ENCODE results near the gene ING4. TPM values are rescaled to one million over a fixed set of nuclear protein-coding genes. Genes with fewer than 3 reads are reported as not detected.

Gene ING4
- total and polyA plus RNA-seq, 2 of the 13 experiments (the other 11 are each of a cell fraction or from before 2014, with no cell fraction given) = 14.4 to 32.4 TPM

GRCh38 chr12:6639151-6639801 is 23.6 kb downstream of the ING4 start:
- ATAC-seq (no peak), FAIRE-seq (no peak), DNase-seq (ENCODE audit: low spot score) (no peak)
- Histone ChIP-seq H3K4me3 (replicated peaks in 1 of 3; ENCODE audit: insufficient read depth in 1 of 3, low read depth in 2 of 3, low read length in 3 of 3) (no peak overlapping the region), H4K20me1 (ENCODE audit: insufficient read depth, low read length) (no peaks in the 10 kb centered on the region), H3K9me3 (ENCODE audit: low read length) (no peaks in the 10 kb centered on the region), H3K79me2 (ENCODE audit: insufficient read depth, low read length) (no peaks in the 10 kb centered on the region), H3K4me2 (ENCODE audit: low read depth, low read length) (peak overlapping the region; percentile 1; the same call in 1 of the 2 replicates), H2AFZ (ENCODE audit: low read length) (no peak overlapping the region), H3K27me3 (ENCODE audit: control insufficient read depth in 1 of 2, insufficient read depth in 2 of 2, low read length in 2 of 2) (peaks cover 8 to 37% of the 10 kb centered on the region in 2 experiments), H3K9ac (ENCODE audit: insufficient read depth, low read depth, low read length) (no peak overlapping the region), H3K4me1 (ENCODE audit: insufficient read depth, low read length) (peaks cover 36% of the 10 kb centered on the region), H3K27ac (ENCODE audit: extremely low read length, insufficient read depth, low read length) (no peak overlapping the region), H3K36me3 (replicated peaks in 1 of 2; ENCODE audit: control insufficient read depth in 1 of 2, insufficient read depth in 2 of 2, low read length in 2 of 2) (no peaks in the 10 kb centered on the region)
- intact Hi-C loops (cut with micrococcal nuclease; ENCODE audit: unreplicated experiment) = no loop called here
- no TSS peak for BruUV-seq (replicated peaks)
- in situ Hi-C loops (cut with HindIII; ENCODE audit: extremely low pct_ligation_motif_present, low pct_unique_long_range_greater_than_20kb) = no loop called here
- ChIA-PET CTCF (ENCODE audit: low intra/inter-chr PET ratio, low total read pairs) (no interaction called here), POLR2A (no interaction called here)
- TF ChIP-seq RFX5 (IDR thresholded peaks at IDR 0.05; ENCODE audit: low read depth, low read length) (peak; percentile 87), FOXP1 (IDR thresholded peaks at IDR 0.05) (no peak), FOXP1 (CRISPR knock-in tag; IDR thresholded peaks at IDR 0.05) (no peak)
- WGBS (ENCODE audit: low lambda C conversion rate) = 8% methylated on average over 9 of the region's 11 CpGs

- CTCF ChIA-PET (ENCODE audit: low intra/inter-chr PET ratio, low total read pairs) = no interaction called here
- ATAC-seq (no peak), DNase-seq (ENCODE audit: low spot score) (no peak), FAIRE-seq (no peak)
- no peak overlapping the region for H3K9ac ChIP-seq (ENCODE audit: insufficient read depth, low read depth, low read length)
- in situ Hi-C loops (cut with HindIII; ENCODE audit: extremely low pct_ligation_motif_present, low pct_unique_long_range_greater_than_20kb) = no loop called here
- H4K20me1 ChIP-seq (ENCODE audit: insufficient read depth, low read length) = no peaks in the 10 kb centered on the region
- no peaks in the 10 kb centered on the region for H3K79me2 ChIP-seq (ENCODE audit: insufficient read depth, low read length)
- WGBS (ENCODE audit: low lambda C conversion rate) = 45% methylated on average over 8 of the region's 9 CpGs
- intact Hi-C loops (cut with micrococcal nuclease; ENCODE audit: unreplicated experiment) = no loop called here
- no TSS peak for BruUV-seq (replicated peaks)
- H3K4me3 ChIP-seq (replicated peaks in 1 of 3; ENCODE audit: insufficient read depth in 1 of 3, low read depth in 2 of 3, low read length in 3 of 3) = no peak overlapping the region
- H3K4me1 ChIP-seq (ENCODE audit: insufficient read depth, low read length) = peaks cover 29% of the 10 kb centered on the region
- POLR2A ChIA-PET = no interaction called here
- peaks cover 8 to 37% of the 10 kb centered on the region in 2 experiments for H3K27me3 ChIP-seq (ENCODE audit: control insufficient read depth in 1 of 2, insufficient read depth in 2 of 2, low read length in 2 of 2)
- no peak overlapping the region for H3K4me2 ChIP-seq (ENCODE audit: low read depth, low read length)
- H3K27ac ChIP-seq (ENCODE audit: extremely low read length, insufficient read depth, low read length) = no peak overlapping the region
- H3K9me3 ChIP-seq (ENCODE audit: low read length) = no peaks in the 10 kb centered on the region
- no peak overlapping the region for H2AFZ ChIP-seq (ENCODE audit: low read length)
- H3K36me3 ChIP-seq (replicated peaks in 1 of 2; ENCODE audit: control insufficient read depth in 1 of 2, insufficient read depth in 2 of 2, low read length in 2 of 2) = no peaks in the 10 kb centered on the region
- TF ChIP-seq ZNF180 (CRISPR knock-in tag; IDR thresholded peaks at IDR 0.05; ENCODE audit: borderline replicate concordance, low read depth) (no peak), ZNF780A (CRISPR knock-in tag; IDR thresholded peaks at IDR 0.05) (no peak), ZNF496 (CRISPR knock-in tag; IDR thresholded peaks at IDR 0.05; ENCODE audit: insufficient replicate concordance) (no peak), AFF4 (CRISPR knock-in tag; IDR thresholded peaks at IDR 0.05) (no peak), PHF8 (CRISPR knock-in tag; IDR thresholded peaks at IDR 0.05) (no peak), AKNA (CRISPR knock-in tag; IDR thresholded peaks at IDR 0.05; ENCODE audit: borderline replicate concordance) (no peak), ZNF614 (CRISPR knock-in tag; IDR thresholded peaks at IDR 0.05; ENCODE audit: borderline replicate concordance) (no peak)
Measured at GRCh38 chr12:6638305-6638704, 24.6 kb downstream of the ING4 start.
